ENCODE measurements around the gene SC5D. TPM values are rescaled to one million over a fixed set of nuclear protein-coding genes. Genes with fewer than 3 reads are reported as not detected.

The SC5D gene
- 29.9 TPM for polyA plus RNA-seq (ENCODE audit: insufficient read length)

- DNase-seq = peak; percentile 96
Observed at GRCh38 chr11:121292495-121293287, at the start of gene SC5D. Gene SC5D, plus strand, starts transcription at chr11:121292771. Its CDS starts 10,605 bp downstream, at chr11:121303376.

GRCh38 chr11:121244884-121245283 is 47.7 kb upstream of the SC5D start:
- no peak for DNase-seq

- no peak for DNase-seq
Observed at GRCh38 chr11:121246021-121246768, 46.4 kb upstream of the SC5D start.

- no peak for DNase-seq
Observed at GRCh38 chr11:121246769-121247035, 45.9 kb upstream of the SC5D start.

GRCh38 chr11:121248496-121248895 is 44.1 kb upstream of the SC5D start:
- no peak for DNase-seq

GRCh38 chr11:121249039-121249663 is 43.4 kb upstream of the SC5D start:
- DNase-seq = no peak

GRCh38 chr11:121250843-121251242 is 41.7 kb upstream of the SC5D start:
- DNase-seq = no peak

- DNase-seq = no peak
Observed at GRCh38 chr11:121253951-121254350, 38.6 kb upstream of the SC5D start.

- no peak for DNase-seq
Observed at GRCh38 chr11:121254756-121255155, 37.8 kb upstream of the SC5D start.

GRCh38 chr11:121255473-121256125 is 37.0 kb upstream of the SC5D start:
- DNase-seq = no peak

GRCh38 chr11:121257289-121257688 is 35.3 kb upstream of the SC5D start:
- no peak for DNase-seq

GRCh38 chr11:121257976-121258375 is 34.6 kb upstream of the SC5D start:
- DNase-seq = no peak

GRCh38 chr11:121265586-121265985 is 27.0 kb upstream of the SC5D start:
- no peak for DNase-seq

- DNase-seq = no peak
Observed at GRCh38 chr11:121268581-121268980, 24.0 kb upstream of the SC5D start.

GRCh38 chr11:121270001-121270678 is 22.4 kb upstream of the SC5D start:
- DNase-seq = no peak

GRCh38 chr11:121274332-121274991 is 18.1 kb upstream of the SC5D start:
- no peak for DNase-seq

GRCh38 chr11:121281698-121282097 is 10.9 kb upstream of the SC5D start:
- no peak for DNase-seq

GRCh38 chr11:121282386-121282785 is 10.2 kb upstream of the SC5D start:
- no peak for DNase-seq

GRCh38 chr11:121282886-121283502 is 9.6 kb upstream of the SC5D start:
- DNase-seq = no peak

- DNase-seq = no peak
Observed at GRCh38 chr11:121291319-121291718, 1.3 kb upstream of the SC5D start.

- no peak for DNase-seq
Observed at GRCh38 chr11:121291896-121292494, 576 bp upstream of the SC5D start.

Measured in hindlimb muscle (tissue), 1 donor.